Measurements from ENCODE around the gene RBMS1. TPM values are rescaled to one million over a fixed set of nuclear protein-coding genes. Genes with fewer than 3 reads are reported as not detected.

The RBMS1 gene
- total and polyA plus RNA-seq, 2 of the 13 experiments (the other 11 are each of a cell fraction or from before 2014, with no cell fraction given): 55.5 to 110 TPM

DNA sequence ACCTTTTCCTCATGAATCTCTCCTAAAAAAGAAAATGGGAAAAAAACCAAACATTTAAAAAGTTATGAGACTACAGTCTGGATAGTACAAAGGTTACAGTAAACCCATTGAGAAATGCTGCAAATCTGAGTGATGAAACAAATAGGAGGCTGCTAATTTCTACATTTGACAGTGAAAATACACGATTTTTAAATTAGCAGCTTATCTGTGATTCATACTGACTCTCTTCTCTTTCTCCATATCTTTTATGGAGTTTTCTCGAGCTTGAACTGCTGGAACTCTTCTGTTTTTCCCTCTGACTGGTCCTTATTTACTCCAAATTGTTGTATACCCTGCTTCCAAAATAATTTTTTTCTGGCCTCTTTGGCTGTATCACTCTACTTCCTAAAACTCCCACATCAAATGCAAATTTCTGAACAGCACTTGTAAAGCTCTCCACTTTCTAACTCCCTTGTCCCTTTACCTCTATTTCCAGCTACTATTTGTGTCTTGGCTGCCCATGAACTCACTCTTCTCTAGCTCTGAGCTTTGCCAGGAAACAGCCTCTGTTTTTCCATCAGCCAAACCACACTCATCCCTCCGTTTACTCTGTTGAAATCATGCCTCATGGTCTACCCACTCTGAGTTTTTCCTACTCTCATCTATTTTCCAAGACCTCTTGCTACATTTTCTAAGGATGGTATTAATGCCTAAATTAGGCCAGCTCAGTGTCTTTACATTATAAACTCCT, 73.7 kb downstream of the RBMS1 start (continued):
- TF ChIP-seq HCFC1 (IDR thresholded peaks at IDR 0.05; ENCODE audit: low read depth, low read length) (no peak), ZNF7 (CRISPR knock-in tag; IDR thresholded peaks at IDR 0.05) (no peak), HDAC6 (IDR thresholded peaks at IDR 0.05; ENCODE audit: low read depth, low read length) (no peak), KDM4B (CRISPR knock-in tag; IDR thresholded peaks at IDR 0.05) (no peak), SMARCE1 (IDR thresholded peaks at IDR 0.05; ENCODE audit: borderline replicate concordance) (no peak)

- Histone ChIP-seq H2AFZ (ENCODE audit: low read length) (no peak overlapping the region), H3K4me3 (replicated peaks in 1 of 3; ENCODE audit: insufficient read depth in 1 of 3, low read depth in 2 of 3, low read length in 3 of 3) (no peak overlapping the region), H3K4me2 (ENCODE audit: low read depth, low read length) (no peak overlapping the region), H3K27ac (ENCODE audit: extremely low read length, insufficient read depth, low read length) (no peak overlapping the region), H3K27me3 (ENCODE audit: control insufficient read depth in 1 of 2, insufficient read depth in 2 of 2, low read length in 2 of 2) (no peaks in the 10 kb centered on the region), H3K4me1 (ENCODE audit: insufficient read depth, low read length) (0 out of 2 replicates have a peak, but pooled peaks cover 5% of the 10 kb centered on the region), H3K79me2 (ENCODE audit: insufficient read depth, low read length) (peaks cover 2% of the 10 kb centered on the region), H3K9me3 (ENCODE audit: low read length) (no peaks in the 10 kb centered on the region), H4K20me1 (ENCODE audit: insufficient read depth, low read length) (peaks cover 4% of the 10 kb centered on the region; the same call in 1 of the 2 replicates), H3K9ac (ENCODE audit: insufficient read depth, low read depth, low read length) (no peak overlapping the region), H3K36me3 (replicated peaks in 1 of 2; ENCODE audit: control insufficient read depth in 1 of 2, insufficient read depth in 2 of 2, low read length in 2 of 2) (0 out of 5 replicates have a peak, but pooled peaks cover 0 to 1% of the 10 kb centered on the region in 2 experiments)
- in situ Hi-C loops (cut with HindIII; ENCODE audit: extremely low pct_ligation_motif_present, low pct_unique_long_range_greater_than_20kb): no loop called here
- WGBS (ENCODE audit: low lambda C conversion rate): 100% methylated on average over 1 of the region's 1 CpG
- no peak for FAIRE-seq
- ChIA-PET POLR2A (no interaction called here), CTCF (ENCODE audit: low intra/inter-chr PET ratio, low total read pairs) (no interaction called here)
- BruUV-seq (replicated peaks): no TSS peak
- intact Hi-C loops (cut with micrococcal nuclease; ENCODE audit: unreplicated experiment): no loop called here
- ATAC-seq: no peak
- DNase-seq (ENCODE audit: low spot score): no peak
- TF ChIP-seq SKI (IDR thresholded peaks at IDR 0.05; ENCODE audit: partially characterized antibody) (no peak), JUN (CRISPR knock-in tag; IDR thresholded peaks at IDR 0.05) (no peak), ZFYVE20 (CRISPR knock-in tag; IDR thresholded peaks at IDR 0.05; ENCODE audit: borderline replicate concordance, low read depth) (no peak), FOXP1 (IDR thresholded peaks at IDR 0.05) (no peak), FOXP1 (CRISPR knock-in tag; IDR thresholded peaks at IDR 0.05) (no peak), ZBTB7A (CRISPR knock-in tag; IDR thresholded peaks at IDR 0.05) (no peak), TRIM24 (CRISPR knock-in tag; IDR thresholded peaks at IDR 0.05) (no peak), EED (CRISPR knock-in tag; IDR thresholded peaks at IDR 0.05) (no peak), ZNF562 (CRISPR knock-in tag; IDR thresholded peaks at IDR 0.05; ENCODE audit: borderline replicate concordance) (no peak), HCFC1 (IDR thresholded peaks at IDR 0.05; ENCODE audit: low read depth, low read length) (no peak), ZBTB10 (CRISPR knock-in tag; IDR thresholded peaks at IDR 0.05; ENCODE audit: borderline replicate concordance) (no peak), EZH2 (conservative IDR thresholded peaks at IDR 0.05; ENCODE audit: low read depth, low read length) (no peak), PHF8 (CRISPR knock-in tag; IDR thresholded peaks at IDR 0.05) (no peak), SOX5 (CRISPR knock-in tag; IDR thresholded peaks at IDR 0.05; ENCODE audit: borderline replicate concordance) (no peak), RORA (CRISPR knock-in tag; IDR thresholded peaks at IDR 0.05) (no peak)
- TF ChIP-seq, protein P1, sequence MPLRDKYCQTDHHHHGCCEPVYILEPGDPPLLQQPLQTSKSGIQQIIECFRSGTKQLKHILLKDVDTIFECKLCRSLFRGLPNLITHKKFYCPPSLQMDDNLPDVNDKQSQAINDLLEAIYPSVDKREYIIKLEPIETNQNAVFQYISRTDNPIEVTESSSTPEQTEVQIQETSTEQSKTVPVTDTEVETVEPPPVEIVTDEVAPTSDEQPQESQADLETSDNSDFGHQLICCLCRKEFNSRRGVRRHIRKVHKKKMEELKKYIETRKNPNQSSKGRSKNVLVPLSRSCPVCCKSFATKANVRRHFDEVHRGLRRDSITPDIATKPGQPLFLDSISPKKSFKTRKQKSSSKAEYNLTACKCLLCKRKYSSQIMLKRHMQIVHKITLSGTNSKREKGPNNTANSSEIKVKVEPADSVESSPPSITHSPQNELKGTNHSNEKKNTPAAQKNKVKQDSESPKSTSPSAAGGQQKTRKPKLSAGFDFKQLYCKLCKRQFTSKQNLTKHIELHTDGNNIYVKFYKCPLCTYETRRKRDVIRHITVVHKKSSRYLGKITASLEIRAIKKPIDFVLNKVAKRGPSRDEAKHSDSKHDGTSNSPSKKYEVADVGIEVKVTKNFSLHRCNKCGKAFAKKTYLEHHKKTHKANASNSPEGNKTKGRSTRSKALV (CRISPR knock-in tag; IDR thresholded peaks at IDR 0.05): no peak
Measured at GRCh38 chr2:160418853-160419252, 74.8 kb downstream of the RBMS1 start.

Measured in HepG2 (cell line).